ENCODE data around the gene TXNDC17.
"Not testable (repeated sequence)": the region's sequence is repeated elsewhere in the genome, so short reads cannot be mapped to it uniquely, and the experiment has no call there.

TXNDC17 gene

GRCh38 chr17:6657633-6658287, 16.9 kb downstream of the TXNDC17 start:
- no peak overlapping the region for H3K4me3 ChIP-seq (ENCODE audit: low read length)
- peaks cover 21% of the 10 kb centered on the region for H3K4me1 ChIP-seq (ENCODE audit: insufficient read depth, low read length)
- H2AFZ ChIP-seq (ENCODE audit: low read depth, low read length), result no peak overlapping the region
- no peaks in the 10 kb centered on the region for H3K36me3 ChIP-seq (ENCODE audit: insufficient read depth, low read length)
- peaks cover 47% of the 10 kb centered on the region for H3K27me3 ChIP-seq (ENCODE audit: insufficient read depth, low read length)
- peaks cover 2% of the 10 kb centered on the region for H3K9me3 ChIP-seq (ENCODE audit: low read length)

DNA sequence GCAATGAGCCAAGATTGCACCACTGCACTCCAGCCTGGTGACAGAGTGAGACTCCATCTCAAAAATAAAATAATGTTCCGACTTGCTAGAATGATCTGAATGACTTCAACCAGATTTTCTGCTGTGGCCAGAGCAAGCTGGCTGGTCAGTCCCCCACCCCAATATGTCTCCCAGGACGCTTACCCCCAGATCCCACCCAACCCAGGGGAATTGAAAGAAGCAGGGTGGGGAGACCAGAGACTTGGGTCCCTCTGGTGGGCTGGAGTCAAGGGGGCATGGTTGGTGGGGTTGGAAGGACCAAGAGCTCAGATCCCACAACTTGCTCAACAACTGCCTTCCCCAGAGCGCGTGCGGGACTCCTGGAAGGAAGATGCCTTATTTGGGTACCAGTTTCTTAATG, 17.6 kb downstream of the TXNDC17 start:
- H3K36me3 ChIP-seq (ENCODE audit: insufficient read depth, low read length); H3K4me3 ChIP-seq (ENCODE audit: low read length): not testable (repeated sequence)
- peaks cover 47% of the 10 kb centered on the region for H3K27me3 ChIP-seq (ENCODE audit: insufficient read depth, low read length)

GRCh38 chr17:6660101-6660500, 19.2 kb downstream of the TXNDC17 start:
- no peak overlapping the region for H3K4me3 ChIP-seq (ENCODE audit: low read length)
- H3K9me3 ChIP-seq (ENCODE audit: low read length), result peaks cover 2% of the 10 kb centered on the region
- H3K4me1 ChIP-seq (ENCODE audit: insufficient read depth, low read length), result peaks cover 1% of the 10 kb centered on the region
- H3K36me3 ChIP-seq (ENCODE audit: insufficient read depth, low read length), result no peaks in the 10 kb centered on the region
- peaks cover 38% of the 10 kb centered on the region for H3K27me3 ChIP-seq (ENCODE audit: insufficient read depth, low read length)
- no peak overlapping the region for H2AFZ ChIP-seq (ENCODE audit: low read depth, low read length)

More for the DNA sequence above, 17.6 kb downstream of the TXNDC17 start:
- H2AFZ ChIP-seq (ENCODE audit: low read depth, low read length); H3K9me3 ChIP-seq (ENCODE audit: low read length): not testable (repeated sequence)
- H3K4me1 ChIP-seq (ENCODE audit: insufficient read depth, low read length), result peaks cover 17% of the 10 kb centered on the region

DNA sequence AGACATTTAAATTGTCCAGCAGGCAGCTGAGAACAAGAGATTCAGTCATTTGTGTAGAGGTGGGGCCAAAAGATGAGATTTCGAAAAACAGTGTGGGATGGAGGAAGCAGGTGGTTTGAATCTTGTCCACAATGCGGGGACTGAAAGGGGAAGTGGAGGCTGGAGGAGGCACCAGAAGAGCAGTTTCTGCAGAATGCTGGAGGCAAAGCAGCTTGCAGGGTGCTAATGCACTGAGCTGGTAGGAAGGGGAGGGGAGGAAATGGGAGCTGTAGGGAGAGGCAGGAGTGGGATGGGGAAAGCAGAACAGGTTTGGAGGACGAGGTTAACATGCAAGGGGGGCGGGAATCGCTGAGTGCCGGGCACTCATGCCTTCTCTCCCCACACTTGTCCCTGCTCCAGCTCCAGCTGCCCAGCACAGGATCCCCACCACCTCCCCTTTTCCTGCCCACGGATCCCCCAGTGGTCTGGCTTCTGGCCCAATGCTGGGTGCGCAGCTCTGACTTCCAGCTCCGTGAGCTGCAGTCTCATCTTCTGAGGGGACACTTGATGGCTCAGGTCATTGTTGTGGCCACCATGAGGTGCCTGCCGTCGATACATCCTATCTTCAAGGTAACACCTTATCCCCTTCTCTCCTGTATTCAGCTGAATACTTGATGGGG, 20.1 kb downstream of the TXNDC17 start:
- Histone ChIP-seq H3K27me3 (ENCODE audit: insufficient read depth, low read length) (peaks cover 34% of the 10 kb centered on the region), H3K4me3 (ENCODE audit: low read length) (no peak overlapping the region), H3K9me3 (ENCODE audit: low read length) (peaks cover 2% of the 10 kb centered on the region), H2AFZ (ENCODE audit: low read depth, low read length) (no peak overlapping the region), H3K4me1 (ENCODE audit: insufficient read depth, low read length) (no peaks in the 10 kb centered on the region), H3K36me3 (ENCODE audit: insufficient read depth, low read length) (no peaks in the 10 kb centered on the region)

GRCh38 chr17:6661464-6661848, 20.6 kb downstream of the TXNDC17 start:
- Histone ChIP-seq H3K4me3 (ENCODE audit: low read length) (no peak overlapping the region), H3K36me3 (ENCODE audit: insufficient read depth, low read length) (no peaks in the 10 kb centered on the region), H3K9me3 (ENCODE audit: low read length) (peaks cover 2% of the 10 kb centered on the region), H3K4me1 (ENCODE audit: insufficient read depth, low read length) (no peaks in the 10 kb centered on the region), H3K27me3 (ENCODE audit: insufficient read depth, low read length) (peaks cover 34% of the 10 kb centered on the region), H2AFZ (ENCODE audit: low read depth, low read length) (no peak overlapping the region)

- H3K4me1 ChIP-seq (ENCODE audit: insufficient read depth, low read length); H2AFZ ChIP-seq (ENCODE audit: low read depth, low read length); H3K9me3 ChIP-seq (ENCODE audit: low read length); H3K4me3 ChIP-seq (ENCODE audit: low read length); H3K36me3 ChIP-seq (ENCODE audit: insufficient read depth, low read length): not testable (repeated sequence)
- peaks cover 26% of the 10 kb centered on the region for H3K27me3 ChIP-seq (ENCODE audit: insufficient read depth, low read length)
Observed at GRCh38 chr17:6663200-6663599, 22.3 kb downstream of the TXNDC17 start.

GRCh38 chr17:6666077-6666521, 25.2 kb downstream of the TXNDC17 start:
- Histone ChIP-seq H3K4me3 (ENCODE audit: low read length) (no peak overlapping the region), H3K36me3 (ENCODE audit: insufficient read depth, low read length) (no peaks in the 10 kb centered on the region), H2AFZ (ENCODE audit: low read depth, low read length) (no peak overlapping the region), H3K27me3 (ENCODE audit: insufficient read depth, low read length) (peaks cover 10% of the 10 kb centered on the region), H3K4me1 (ENCODE audit: insufficient read depth, low read length) (no peaks in the 10 kb centered on the region), H3K9me3 (ENCODE audit: low read length) (no peaks in the 10 kb centered on the region)

- H3K36me3 ChIP-seq (ENCODE audit: insufficient read depth, low read length), result no peaks in the 10 kb centered on the region
- no peak overlapping the region for H2AFZ ChIP-seq (ENCODE audit: low read depth, low read length)
- H3K4me1 ChIP-seq (ENCODE audit: insufficient read depth, low read length), result no peaks in the 10 kb centered on the region
- H3K9me3 ChIP-seq (ENCODE audit: low read length), result no peaks in the 10 kb centered on the region
- H3K4me3 ChIP-seq (ENCODE audit: low read length), result no peak overlapping the region
- peaks cover 6% of the 10 kb centered on the region for H3K27me3 ChIP-seq (ENCODE audit: insufficient read depth, low read length)
Observed at GRCh38 chr17:6666557-6666956, 25.7 kb downstream of the TXNDC17 start.

DNA sequence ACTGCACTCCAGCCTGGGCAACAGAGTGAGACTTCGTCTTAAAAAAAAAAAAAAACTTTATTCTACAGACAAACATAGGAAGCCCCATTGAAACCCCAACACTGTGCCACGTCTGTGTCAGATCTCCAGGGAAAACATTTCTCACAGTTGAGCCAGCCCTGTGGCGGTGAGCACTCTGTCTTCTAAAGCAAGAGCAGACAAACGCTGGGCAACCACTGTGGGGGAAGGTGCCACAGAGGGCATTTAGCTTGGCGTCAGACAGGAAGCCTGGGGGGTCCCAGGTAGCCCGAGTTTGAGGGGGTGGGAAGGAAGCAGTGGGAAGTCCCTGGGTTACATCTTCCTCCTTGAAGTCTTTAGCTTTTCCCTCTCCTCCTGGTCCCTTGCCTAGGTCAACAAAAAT, 26.7 kb downstream of the TXNDC17 start:
- no peaks in the 10 kb centered on the region for H3K4me1 ChIP-seq (ENCODE audit: insufficient read depth, low read length)
- no peaks in the 10 kb centered on the region for H3K36me3 ChIP-seq (ENCODE audit: insufficient read depth, low read length)
- H2AFZ ChIP-seq (ENCODE audit: low read depth, low read length), result no peak overlapping the region
- no peaks in the 10 kb centered on the region for H3K9me3 ChIP-seq (ENCODE audit: low read length)
- H3K4me3 ChIP-seq (ENCODE audit: low read length), result no peak overlapping the region
- peaks cover 3% of the 10 kb centered on the region for H3K27me3 ChIP-seq (ENCODE audit: insufficient read depth, low read length)

GRCh38 chr17:6668219-6668618, 27.4 kb downstream of the TXNDC17 start:
- H3K4me3 ChIP-seq (ENCODE audit: low read length), result no peak overlapping the region
- H2AFZ ChIP-seq (ENCODE audit: low read depth, low read length), result no peak overlapping the region
- no peaks in the 10 kb centered on the region for H3K4me1 ChIP-seq (ENCODE audit: insufficient read depth, low read length)
- peaks cover 3% of the 10 kb centered on the region for H3K27me3 ChIP-seq (ENCODE audit: insufficient read depth, low read length)
- no peaks in the 10 kb centered on the region for H3K36me3 ChIP-seq (ENCODE audit: insufficient read depth, low read length)
- H3K9me3 ChIP-seq (ENCODE audit: low read length), result no peaks in the 10 kb centered on the region

GRCh38 chr17:6668727-6669425, 28.0 kb downstream of the TXNDC17 start:
- H2AFZ ChIP-seq (ENCODE audit: low read depth, low read length), result no peak overlapping the region
- H3K9me3 ChIP-seq (ENCODE audit: low read length), result no peaks in the 10 kb centered on the region
- H3K36me3 ChIP-seq (ENCODE audit: insufficient read depth, low read length), result no peaks in the 10 kb centered on the region
- no peaks in the 10 kb centered on the region for H3K4me1 ChIP-seq (ENCODE audit: insufficient read depth, low read length)
- H3K4me3 ChIP-seq (ENCODE audit: low read length), result no peak overlapping the region
- H3K27me3 ChIP-seq (ENCODE audit: insufficient read depth, low read length), result peaks cover 3% of the 10 kb centered on the region

- Histone ChIP-seq H3K4me3 (ENCODE audit: low read length) (no peak overlapping the region), H3K27me3 (ENCODE audit: insufficient read depth, low read length) (peaks cover 5% of the 10 kb centered on the region), H2AFZ (ENCODE audit: low read depth, low read length) (no peak overlapping the region), H3K9me3 (ENCODE audit: low read length) (no peaks in the 10 kb centered on the region), H3K4me1 (ENCODE audit: insufficient read depth, low read length) (no peaks in the 10 kb centered on the region), H3K36me3 (ENCODE audit: insufficient read depth, low read length) (no peaks in the 10 kb centered on the region)
Observed at GRCh38 chr17:6669479-6670212, 28.8 kb downstream of the TXNDC17 start.

DNA sequence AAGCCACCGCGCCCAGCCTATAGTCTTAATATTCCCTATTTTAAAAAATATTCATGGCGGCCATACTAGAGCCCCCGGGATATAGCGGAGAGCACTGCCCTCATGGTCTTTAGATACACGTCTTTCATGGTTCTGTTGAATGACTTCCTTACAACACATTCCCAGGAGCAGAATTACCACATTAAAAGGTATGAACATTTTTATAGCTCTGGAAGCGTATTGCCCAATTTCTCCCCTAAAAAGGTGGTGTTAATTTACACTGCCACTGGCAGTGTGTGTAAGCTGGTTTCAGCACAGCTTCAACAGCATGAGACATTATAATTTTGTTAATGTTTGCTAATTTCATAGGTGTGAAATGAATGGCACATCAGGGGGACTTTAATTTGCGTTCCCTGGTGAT, 29.7 kb downstream of the TXNDC17 start:
- no peaks in the 10 kb centered on the region for H3K4me1 ChIP-seq (ENCODE audit: insufficient read depth, low read length)
- no peaks in the 10 kb centered on the region for H3K36me3 ChIP-seq (ENCODE audit: insufficient read depth, low read length)
- H3K4me3 ChIP-seq (ENCODE audit: low read length), result no peak overlapping the region
- no peaks in the 10 kb centered on the region for H3K9me3 ChIP-seq (ENCODE audit: low read length)
- H3K27me3 ChIP-seq (ENCODE audit: insufficient read depth, low read length), result peaks cover 9% of the 10 kb centered on the region
- no peak overlapping the region for H2AFZ ChIP-seq (ENCODE audit: low read depth, low read length)

Measured in neuron (in vitro differentiated cells).